Cardiac muscle cell (in vitro differentiated cells and primary cell): ENCODE results near the gene TRNAU1AP. TPM values are rescaled to one million over a fixed set of nuclear protein-coding genes. Genes with fewer than 3 reads are reported as not detected.

Experiments
- DNase-seq, 2 donors: peaks; one replicate each; pipeline versions ENCODE4 v3.0.0 to v3.0.0-alpha.2; 2010 to 2017; ENCODE audit warnings: low read depth in 1 of 2, low spot score in 1 of 2
- H3K27ac ChIP-seq: fragments of 200-600 bp; sonication (generic); 2 replicates; pipeline ENCODE4 v1.5.1; 2016
- H3K27me3 ChIP-seq: fragments of 200-600 bp; sonication (generic); 2 replicates; pipeline ENCODE4 v1.6.0; 2016; ENCODE audit warnings: control low read depth
- H3K36me3 ChIP-seq: fragments of 200-600 bp; sonication (generic); 2 replicates; pipeline ENCODE4 v1.5.1; 2016; ENCODE audit warnings: control low read depth
- H3K4me1 ChIP-seq: fragments of 200-600 bp; sonication (generic); 2 replicates; pipeline ENCODE4 v1.8.1; 2017; ENCODE audit warnings: low read depth, mild to moderate bottlenecking, mixed run types
- H3K4me3 ChIP-seq: fragments of 200-600 bp; sonication (generic); 2 replicates; pipeline ENCODE4 v1.5.1; 2016; ENCODE audit warnings: mild to moderate bottlenecking
- H3K9me3 ChIP-seq: fragments of 200-600 bp; sonication (generic); 2 replicates; pipeline ENCODE4 v1.5.1; 2017; ENCODE audit warnings: low read depth, mild to moderate bottlenecking, control low read depth
- CTCF ChIP-seq: IDR thresholded peaks from 2 replicates; pipeline ENCODE4 v1.5.1; 2012; ENCODE audit warnings: low read depth, mild to moderate bottlenecking, low read length
- polyA plus RNA-seq: library from polyadenylated mRNA; unstranded; fragments of >200 nt; fragmentation: Nextera tagmentation; extraction: Ambion mirVana; gene quantifications from 2 replicates; pipeline ENCODE4 v1.2.1, GENCODE V29; 2016
- total RNA-seq: library from RNA; depleted of rRNA; stranded (reverse); fragments of >200 nt; gene quantifications from 2 replicates; pipeline ENCODE4 v1.2.3, GENCODE V29; 2016

The TRNAU1AP gene
- total and polyA plus RNA-seq, 2 experiments from 2014 or later = 26.0 to 39.9 TPM

DNA sequence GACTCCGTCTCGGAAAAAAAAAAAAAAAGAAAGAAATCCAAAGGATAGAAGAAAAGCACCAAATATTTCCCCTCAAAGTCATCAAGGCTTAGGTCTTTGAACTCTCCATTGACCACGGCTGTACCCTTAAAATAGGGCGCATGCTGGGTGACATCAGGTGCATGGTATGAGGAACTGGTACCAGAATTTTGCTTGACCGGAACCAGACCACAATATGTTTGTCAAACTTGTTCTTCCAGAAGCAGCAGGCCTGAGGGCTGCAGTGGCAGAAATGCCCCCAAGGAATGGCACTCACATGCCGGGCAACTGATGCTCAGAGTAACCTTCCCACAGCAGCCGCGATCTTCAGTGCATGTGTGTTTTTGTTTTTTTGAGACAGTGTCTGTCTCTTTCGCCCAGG lies 26.0 kb upstream of the TRNAU1AP start:
- Histone ChIP-seq H3K27ac (no peak overlapping the region), H3K9me3 (no peaks in the 10 kb centered on the region), H3K36me3 (peaks cover 7% of the 10 kb centered on the region), H3K4me1 (peaks cover 13% of the 10 kb centered on the region), H3K27me3 (no peaks in the 10 kb centered on the region), H3K4me3 (no peak overlapping the region)
- no peak for DNase-seq
- no peak for TF ChIP-seq CTCF

GRCh38 chr1:28530456-28530855 lies 22.4 kb upstream of the TRNAU1AP start:
- Histone ChIP-seq H3K36me3 (peaks cover 14% of the 10 kb centered on the region), H3K27ac (no peak overlapping the region), H3K4me3 (no peak overlapping the region), H3K4me1 (peaks cover 2% of the 10 kb centered on the region), H3K9me3 (no peaks in the 10 kb centered on the region), H3K27me3 (no peaks in the 10 kb centered on the region)
- no peak for TF ChIP-seq CTCF
- no peak for DNase-seq

DNA sequence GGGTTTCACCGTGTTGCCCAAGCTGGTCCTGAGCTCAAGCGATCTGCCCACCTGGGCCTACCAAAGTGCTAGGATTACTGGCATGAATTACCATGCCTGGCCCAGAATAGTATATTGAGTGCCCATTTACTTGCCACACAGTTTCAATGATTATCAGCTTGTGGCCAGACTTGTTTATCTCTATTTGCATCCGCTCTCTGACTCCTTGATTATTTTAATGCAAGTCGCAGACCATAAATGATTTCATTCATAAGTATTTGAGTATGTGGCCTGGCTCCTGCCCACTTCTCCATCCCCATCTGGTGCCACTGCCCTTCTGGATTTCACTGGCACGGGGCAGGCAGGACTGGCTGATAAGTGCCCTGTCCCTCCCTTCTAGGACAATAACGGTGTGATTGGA lies 18.2 kb upstream of the TRNAU1AP start:
- TF ChIP-seq CTCF = no peak
- no peaks in the 10 kb centered on the region for H3K9me3 ChIP-seq
- H3K27ac ChIP-seq = no peak overlapping the region
- no peak for DNase-seq
- peaks cover 12% of the 10 kb centered on the region for H3K4me1 ChIP-seq
- no peaks in the 10 kb centered on the region for H3K27me3 ChIP-seq
- H3K36me3 ChIP-seq = peaks cover 22% of the 10 kb centered on the region
- H3K4me3 ChIP-seq = no peak overlapping the region

DNA sequence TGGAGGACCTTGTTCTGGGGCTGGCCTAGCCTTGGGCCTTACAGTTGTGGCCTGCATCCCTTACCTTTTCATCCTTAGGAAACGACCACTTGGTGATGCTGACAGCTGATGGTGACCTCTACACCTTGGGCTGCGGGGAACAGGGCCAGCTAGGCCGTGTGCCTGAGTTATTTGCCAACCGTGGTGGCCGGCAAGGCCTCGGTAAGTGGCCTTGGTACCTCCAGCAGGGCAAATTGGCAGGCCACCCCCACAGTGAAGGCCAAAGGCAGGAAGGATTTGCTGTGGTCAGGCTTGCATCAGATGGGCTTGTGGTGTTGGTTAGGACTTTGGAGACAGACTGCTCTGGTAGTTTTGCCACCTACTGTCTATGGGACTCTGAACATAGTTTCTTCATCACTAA lies 17.7 kb upstream of the TRNAU1AP start:
- Histone ChIP-seq H3K4me1 (peaks cover 12% of the 10 kb centered on the region), H3K27me3 (no peaks in the 10 kb centered on the region), H3K4me3 (no peak overlapping the region), H3K36me3 (peaks cover 22% of the 10 kb centered on the region), H3K27ac (no peak overlapping the region), H3K9me3 (no peaks in the 10 kb centered on the region)
- no peak for TF ChIP-seq CTCF
- no peak for DNase-seq

- DNase-seq = peak in 1 of 2 donors; percentile 72
Observed at GRCh38 chr1:28537457-28538199, 15.3 kb upstream of the TRNAU1AP start.

More at GRCh38 chr1:28537457-28538199, 15.3 kb upstream of the TRNAU1AP start:
- no peaks in the 10 kb centered on the region for H3K27me3 ChIP-seq
- H3K4me1 ChIP-seq = peaks cover 12% of the 10 kb centered on the region
- H3K27ac ChIP-seq = peak overlapping the region; percentile 80
- H3K9me3 ChIP-seq = no peaks in the 10 kb centered on the region
- no peak overlapping the region for H3K4me3 ChIP-seq
- TF ChIP-seq CTCF = no peak
- H3K36me3 ChIP-seq = peaks cover 13% of the 10 kb centered on the region
